IPS-20b (cell line): ENCODE measurements around the gene ABITRAM.
A peak's percentile ranks its signal among the peaks of the same experiment; 100 is the strongest.

Experiments used
- H3K27ac ChIP-seq: one replicate; pipeline ENCODE4 v1.5.1; 2013; ENCODE audit warnings: low read length
- H3K27me3 ChIP-seq: 2 replicates; pipeline ENCODE4 v1.6.1; 2013; ENCODE audit warnings: mild to moderate bottlenecking, low read length, inconsistent platforms; ENCODE audit not compliant: insufficient read depth
- H3K36me3 ChIP-seq: 2 replicates; pipeline ENCODE4 v1.6.1; 2013; ENCODE audit warnings: low read depth, mild to moderate bottlenecking, inconsistent platforms, low read length, moderate library complexity; ENCODE audit not compliant: insufficient read depth
- H3K4me1 ChIP-seq: 2 replicates; pipeline ENCODE4 v1.6.1; 2013; ENCODE audit warnings: mild to moderate bottlenecking, control low read depth, inconsistent platforms, low read length, moderate library complexity; ENCODE audit not compliant: insufficient read depth
- H3K4me3 ChIP-seq: 2 replicates; pipeline ENCODE4 v1.5.1; 2013; ENCODE audit warnings: mild to moderate bottlenecking, low read length, inconsistent platforms
- H3K9ac ChIP-seq: 2 replicates; pipeline ENCODE4 v1.6.1; 2013; ENCODE audit warnings: low read depth, mild to moderate bottlenecking, inconsistent platforms, low read length, moderate library complexity
- H3K9me3 ChIP-seq: 2 replicates; pipeline ENCODE4 v1.6.1; 2013; ENCODE audit warnings: mild to moderate bottlenecking, low read depth, low read length, inconsistent platforms; ENCODE audit not compliant: insufficient read depth

ABITRAM gene

GRCh38 chr9:108933718-108934322, 380 bp upstream of the ABITRAM start, which contains the start of gene ELP1:
Gene ELP1, minus strand, starts transcription at chr9:108934124. Its CDS starts 2,978 bp downstream, at chr9:108931146.
- H3K9ac ChIP-seq = peak within 1 kb of the TSS; percentile 89
- H3K36me3 ChIP-seq = peaks cover 14% of the 10 kb centered on the region
- no peaks in the 10 kb centered on the region for H3K9me3 ChIP-seq
- no peak within 1 kb of the TSS for H3K27ac ChIP-seq
- peaks cover 4% of the 10 kb centered on the region; the same call in 1 of the 2 replicates for H3K4me1 ChIP-seq
- H3K27me3 ChIP-seq = no peaks in the 10 kb centered on the region
- peak within 1 kb of the TSS; percentile 92 for H3K4me3 ChIP-seq

- Histone ChIP-seq H3K9ac (no peak overlapping the region), H3K9me3 (no peaks in the 10 kb centered on the region), H3K4me3 (no peak overlapping the region), H3K36me3 (peaks cover 31% of the 10 kb centered on the region), H3K27ac (no peak overlapping the region), H3K27me3 (no peaks in the 10 kb centered on the region), H3K4me1 (peaks cover 3% of the 10 kb centered on the region; the same call in 1 of the 2 replicates)
These were observed 3.5 kb downstream of the ABITRAM start for GRCh38 chr9:108937561-108938305.

- H3K36me3 ChIP-seq = peaks cover 40% of the 10 kb centered on the region
- no peak overlapping the region for H3K27ac ChIP-seq
These were observed 5.8 kb downstream of the ABITRAM start for GRCh38 chr9:108939975-108940374.

GRCh38 chr9:108950168-108950567, 16.0 kb downstream of the ABITRAM start:
- Histone ChIP-seq H3K9me3 (no peaks in the 10 kb centered on the region), H3K27me3 (no peaks in the 10 kb centered on the region), H3K9ac (no peak overlapping the region), H3K4me3 (no peak overlapping the region), H3K4me1 (no peaks in the 10 kb centered on the region), H3K27ac (no peak overlapping the region), H3K36me3 (peaks cover 18% of the 10 kb centered on the region; the same call in 1 of the 2 replicates)

More at GRCh38 chr9:108939975-108940374, 5.8 kb downstream of the ABITRAM start:
- no peak overlapping the region for H3K4me3 ChIP-seq
- H3K9ac ChIP-seq = no peak overlapping the region
- H3K27me3 ChIP-seq = no peaks in the 10 kb centered on the region
- H3K9me3 ChIP-seq = no peaks in the 10 kb centered on the region
- H3K4me1 ChIP-seq = no peaks in the 10 kb centered on the region

- Histone ChIP-seq H3K4me3 (no peak overlapping the region), H3K36me3 (peaks cover 18% of the 10 kb centered on the region; the same call in 1 of the 2 replicates), H3K4me1 (no peaks in the 10 kb centered on the region)
These were observed 17.4 kb downstream of the ABITRAM start for GRCh38 chr9:108951578-108951977.

GRCh38 chr9:108953983-108954574, 19.9 kb downstream of the ABITRAM start:
- Histone ChIP-seq H3K27ac (no peak overlapping the region), H3K9me3 (no peaks in the 10 kb centered on the region), H3K9ac (no peak overlapping the region), H3K27me3 (no peaks in the 10 kb centered on the region), H3K4me3 (no peak overlapping the region), H3K36me3 (peaks cover 13% of the 10 kb centered on the region; the same call in 1 of the 2 replicates), H3K4me1 (no peaks in the 10 kb centered on the region)

More at GRCh38 chr9:108951578-108951977, 17.4 kb downstream of the ABITRAM start:
- H3K27ac ChIP-seq = no peak overlapping the region
- no peaks in the 10 kb centered on the region for H3K9me3 ChIP-seq
- H3K9ac ChIP-seq = no peak overlapping the region
- H3K27me3 ChIP-seq = no peaks in the 10 kb centered on the region

- Histone ChIP-seq H3K9me3 (no peaks in the 10 kb centered on the region), H3K4me3 (no peak overlapping the region), H3K27ac (no peak overlapping the region), H3K4me1 (no peaks in the 10 kb centered on the region), H3K27me3 (no peaks in the 10 kb centered on the region), H3K36me3 (peaks cover 13% of the 10 kb centered on the region; the same call in 1 of the 2 replicates), H3K9ac (no peak overlapping the region)
These were observed 21.9 kb downstream of the ABITRAM start for GRCh38 chr9:108956022-108956630.

- H3K4me3 ChIP-seq = no peak overlapping the region
- H3K4me1 ChIP-seq = no peaks in the 10 kb centered on the region
- H3K36me3 ChIP-seq = peaks cover 13% of the 10 kb centered on the region; the same call in 1 of the 2 replicates
- H3K9ac ChIP-seq = no peak overlapping the region
- no peaks in the 10 kb centered on the region for H3K9me3 ChIP-seq
- no peak overlapping the region for H3K27ac ChIP-seq
- H3K27me3 ChIP-seq = no peaks in the 10 kb centered on the region
These were observed 22.4 kb downstream of the ABITRAM start for GRCh38 chr9:108956631-108957026.

GRCh38 chr9:108960331-108960730, 26.1 kb downstream of the ABITRAM start:
- no peaks in the 10 kb centered on the region for H3K4me1 ChIP-seq
- H3K36me3 ChIP-seq = peaks cover 22% of the 10 kb centered on the region
- no peak overlapping the region for H3K9ac ChIP-seq
- H3K4me3 ChIP-seq = no peak overlapping the region
- no peak overlapping the region for H3K27ac ChIP-seq
- H3K27me3 ChIP-seq = no peaks in the 10 kb centered on the region
- H3K9me3 ChIP-seq = no peaks in the 10 kb centered on the region

- H3K4me1 ChIP-seq = no peaks in the 10 kb centered on the region
- no peaks in the 10 kb centered on the region for H3K27me3 ChIP-seq
- H3K4me3 ChIP-seq = no peak overlapping the region
- no peak overlapping the region for H3K9ac ChIP-seq
- no peaks in the 10 kb centered on the region for H3K9me3 ChIP-seq
- peaks cover 30% of the 10 kb centered on the region for H3K36me3 ChIP-seq
- no peak overlapping the region for H3K27ac ChIP-seq
These were observed 27.0 kb downstream of the ABITRAM start for GRCh38 chr9:108961151-108961550.

- no peaks in the 10 kb centered on the region for H3K9me3 ChIP-seq
- H3K27ac ChIP-seq = no peak overlapping the region
- H3K4me3 ChIP-seq = no peak overlapping the region
- H3K4me1 ChIP-seq = no peaks in the 10 kb centered on the region
- H3K36me3 ChIP-seq = peaks cover 38% of the 10 kb centered on the region
- H3K27me3 ChIP-seq = no peaks in the 10 kb centered on the region
- H3K9ac ChIP-seq = no peak overlapping the region
These were observed 29.4 kb downstream of the ABITRAM start for GRCh38 chr9:108963459-108964143.
